ENCODE data around the gene ADM2. TPM values are rescaled to one million over a fixed set of nuclear protein-coding genes. Genes with fewer than 3 reads are reported as not detected.
A peak's percentile ranks its signal among the peaks of the same experiment; 100 is the strongest.

The ADM2 gene
- total and polyA plus RNA-seq, 2 of the 13 experiments (the other 11 are each of a cell fraction or from before 2014, with no cell fraction given) = 1.2 to 3.0 TPM

DNA sequence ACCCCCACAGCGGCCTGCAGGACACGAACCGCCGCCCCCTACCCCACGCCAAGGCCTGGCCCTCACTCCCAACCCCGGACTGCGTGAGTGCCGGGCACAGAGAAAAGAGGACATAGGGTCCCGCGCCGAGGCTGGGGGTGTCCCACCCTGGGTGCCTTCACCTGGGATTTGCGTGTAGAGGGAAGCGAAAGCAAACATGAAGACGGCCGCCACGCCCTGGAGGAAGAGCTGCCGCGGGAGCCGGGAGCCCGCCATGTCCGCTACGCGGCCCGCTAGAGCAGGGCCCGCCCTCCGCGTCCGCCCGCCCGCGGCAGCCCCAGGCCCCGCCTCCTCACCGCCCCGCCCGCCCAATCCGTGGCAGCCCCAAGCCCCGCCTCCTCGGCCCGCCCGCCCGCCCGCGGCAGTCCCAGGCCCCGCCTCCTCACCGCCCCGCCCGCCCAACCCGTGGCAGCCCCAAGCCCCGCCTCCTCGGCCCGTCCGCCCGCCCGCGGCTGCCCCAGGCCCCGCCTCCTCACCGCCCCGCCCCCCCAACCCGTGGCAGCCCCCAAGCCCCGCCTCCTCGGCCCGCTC, 26.2 kb downstream of the ADM2 start, which contains the start of gene LMF2 (continued):
- TF ChIP-seq, protein P1, sequence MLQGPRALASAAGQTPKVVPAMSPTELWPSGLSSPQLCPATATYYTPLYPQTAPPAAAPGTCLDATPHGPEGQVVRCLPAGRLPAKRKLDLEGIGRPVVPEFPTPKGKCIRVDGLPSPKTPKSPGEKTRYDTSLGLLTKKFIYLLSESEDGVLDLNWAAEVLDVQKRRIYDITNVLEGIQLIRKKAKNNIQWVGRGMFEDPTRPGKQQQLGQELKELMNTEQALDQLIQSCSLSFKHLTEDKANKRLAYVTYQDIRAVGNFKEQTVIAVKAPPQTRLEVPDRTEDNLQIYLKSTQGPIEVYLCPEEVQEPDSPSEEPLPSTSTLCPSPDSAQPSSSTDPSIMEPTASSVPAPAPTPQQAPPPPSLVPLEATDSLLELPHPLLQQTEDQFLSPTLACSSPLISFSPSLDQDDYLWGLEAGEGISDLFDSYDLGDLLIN (CRISPR knock-in tag; IDR thresholded peaks at IDR 0.05; ENCODE audit: borderline replicate concordance) = peak; percentile 67; the same call in 1 of the 2 replicates
- TF ChIP-seq ARHGAP35 (CRISPR knock-in tag; IDR thresholded peaks at IDR 0.05; ENCODE audit: borderline replicate concordance) = 0 out of 2 replicates have a peak, but pooled peaks have one; percentile 33
- no peak for TF ChIP-seq ATF7 (IDR thresholded peaks at IDR 0.05)
- 0 out of 2 replicates have a peak, but pooled peaks have one; percentile 51 for TF ChIP-seq ATF7 (CRISPR knock-in tag; IDR thresholded peaks at IDR 0.05)
- 0 out of 2 replicates have a peak, but pooled peaks have one; percentile 30 for TF ChIP-seq ZNF788 (CRISPR knock-in tag; IDR thresholded peaks at IDR 0.05; ENCODE audit: borderline replicate concordance)
- 0 out of 2 replicates have a peak, but pooled peaks have one; percentile 45 for TF ChIP-seq ZNF563 (CRISPR knock-in tag; IDR thresholded peaks at IDR 0.05)
- TF ChIP-seq NRL (CRISPR knock-in tag; IDR thresholded peaks at IDR 0.05; ENCODE audit: borderline replicate concordance) = peak; percentile 28; the same call in 1 of the 2 replicates
- TF ChIP-seq, protein P2, sequence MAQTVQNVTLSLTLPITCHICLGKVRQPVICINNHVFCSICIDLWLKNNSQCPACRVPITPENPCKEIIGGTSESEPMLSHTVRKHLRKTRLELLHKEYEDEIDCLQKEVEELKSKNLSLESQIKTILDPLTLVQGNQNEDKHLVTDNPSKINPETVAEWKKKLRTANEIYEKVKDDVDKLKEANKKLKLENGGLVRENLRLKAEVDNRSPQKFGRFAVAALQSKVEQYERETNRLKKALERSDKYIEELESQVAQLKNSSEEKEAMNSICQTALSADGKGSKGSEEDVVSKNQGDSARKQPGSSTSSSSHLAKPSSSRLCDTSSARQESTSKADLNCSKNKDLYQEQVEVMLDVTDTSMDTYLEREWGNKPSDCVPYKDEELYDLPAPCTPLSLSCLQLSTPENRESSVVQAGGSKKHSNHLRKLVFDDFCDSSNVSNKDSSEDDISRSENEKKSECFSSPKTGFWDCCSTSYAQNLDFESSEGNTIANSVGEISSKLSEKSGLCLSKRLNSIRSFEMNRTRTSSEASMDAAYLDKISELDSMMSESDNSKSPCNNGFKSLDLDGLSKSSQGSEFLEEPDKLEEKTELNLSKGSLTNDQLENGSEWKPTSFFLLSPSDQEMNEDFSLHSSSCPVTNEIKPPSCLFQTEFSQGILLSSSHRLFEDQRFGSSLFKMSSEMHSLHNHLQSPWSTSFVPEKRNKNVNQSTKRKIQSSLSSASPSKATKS (CRISPR knock-in tag; IDR thresholded peaks at IDR 0.05) = no peak
- TF ChIP-seq, protein P3, sequence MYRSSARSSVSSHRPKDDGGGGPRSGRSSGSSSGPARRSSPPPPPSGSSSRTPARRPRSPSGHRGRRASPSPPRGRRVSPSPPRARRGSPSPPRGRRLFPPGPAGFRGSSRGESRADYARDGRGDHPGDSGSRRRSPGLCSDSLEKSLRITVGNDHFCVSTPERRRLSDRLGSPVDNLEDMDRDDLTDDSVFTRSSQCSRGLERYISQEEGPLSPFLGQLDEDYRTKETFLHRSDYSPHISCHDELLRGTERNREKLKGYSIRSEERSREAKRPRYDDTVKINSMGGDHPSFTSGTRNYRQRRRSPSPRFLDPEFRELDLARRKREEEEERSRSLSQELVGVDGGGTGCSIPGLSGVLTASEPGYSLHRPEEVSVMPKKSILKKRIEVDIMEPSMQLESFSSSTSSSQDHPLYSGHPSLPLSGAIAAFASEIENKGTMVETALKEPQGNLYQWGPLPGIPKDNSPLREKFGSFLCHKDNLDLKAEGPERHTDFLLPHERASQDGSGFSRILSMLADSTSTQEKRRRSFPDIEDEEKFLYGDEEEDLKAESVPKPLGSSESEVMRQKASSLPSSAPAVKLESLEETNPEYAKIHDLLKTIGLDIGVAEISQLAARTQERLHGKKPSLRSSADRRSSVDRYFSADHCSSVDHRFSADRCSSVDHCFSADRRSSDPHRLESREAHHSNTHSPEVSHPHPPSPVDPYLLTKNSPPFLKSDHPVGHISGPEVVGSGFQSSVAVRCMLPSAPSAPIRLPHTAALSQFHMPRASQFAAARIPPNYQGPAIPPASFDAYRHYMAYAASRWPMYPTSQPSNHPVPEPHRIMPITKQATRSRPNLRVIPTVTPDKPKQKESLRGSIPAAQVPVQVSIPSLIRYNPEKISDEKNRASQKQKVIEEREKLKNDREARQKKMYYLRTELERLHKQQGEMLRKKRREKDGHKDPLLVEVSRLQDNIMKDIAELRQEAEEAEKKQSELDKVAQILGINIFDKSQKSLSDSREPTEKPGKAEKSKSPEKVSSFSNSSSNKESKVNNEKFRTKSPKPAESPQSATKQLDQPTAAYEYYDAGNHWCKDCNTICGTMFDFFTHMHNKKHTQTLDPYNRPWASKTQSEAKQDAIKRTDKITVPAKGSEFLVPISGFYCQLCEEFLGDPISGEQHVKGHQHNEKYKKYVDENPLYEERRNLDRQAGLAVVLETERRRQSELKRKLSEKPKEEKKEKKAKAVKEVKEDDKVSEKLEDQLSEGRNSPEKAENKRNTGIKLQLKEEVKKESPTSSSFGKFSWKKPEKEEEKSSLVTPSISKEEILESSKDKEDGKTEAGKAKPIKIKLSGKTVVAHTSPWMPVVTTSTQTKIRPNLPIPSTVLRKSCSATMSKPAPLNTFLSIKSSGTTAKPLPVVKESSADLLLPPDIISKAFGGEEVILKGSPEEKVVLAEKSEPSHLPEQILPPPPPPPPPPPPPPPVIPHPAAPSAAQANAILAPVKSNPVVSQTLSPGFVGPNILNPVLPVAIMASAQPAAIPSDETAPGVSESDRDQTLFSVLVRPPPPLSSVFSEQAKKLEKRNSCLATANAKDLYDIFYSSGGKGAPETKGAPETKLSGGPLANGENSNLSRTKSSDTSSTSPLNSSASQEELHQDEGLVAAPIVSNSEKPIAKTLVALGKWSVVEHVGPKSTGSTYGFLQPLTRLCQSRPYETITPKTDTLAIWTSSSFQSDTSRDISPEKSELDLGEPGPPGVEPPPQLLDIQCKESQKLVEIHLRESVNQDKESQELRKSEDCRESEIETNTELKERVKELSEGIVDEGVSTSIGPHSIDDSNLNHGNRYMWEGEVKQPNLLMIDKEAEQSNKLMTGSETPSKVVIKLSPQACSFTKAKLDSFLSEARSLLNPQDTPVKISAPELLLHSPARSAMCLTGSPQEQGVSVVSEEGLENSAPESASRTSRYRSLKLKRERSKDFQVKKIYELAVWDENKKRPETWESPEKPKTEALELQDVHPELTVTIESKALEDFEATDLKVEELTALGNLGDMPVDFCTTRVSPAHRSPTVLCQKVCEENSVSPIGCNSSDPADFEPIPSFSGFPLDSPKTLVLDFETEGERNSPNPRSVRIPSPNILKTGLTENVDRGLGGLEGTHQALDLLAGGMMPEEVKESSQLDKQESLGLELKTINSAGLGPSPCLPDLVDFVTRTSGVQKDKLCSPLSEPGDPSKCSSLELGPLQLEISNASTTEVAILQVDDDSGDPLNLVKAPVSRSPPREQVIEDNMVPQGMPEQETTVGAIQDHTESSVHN (CRISPR knock-in tag; IDR thresholded peaks at IDR 0.05) = 0 out of 2 replicates have a peak, but pooled peaks have one; percentile 24
- peak; percentile 59; the same call in 1 of the 2 replicates for TF ChIP-seq SP4 (CRISPR knock-in tag; IDR thresholded peaks at IDR 0.05)
- TF ChIP-seq KAT8 (CRISPR knock-in tag; IDR thresholded peaks at IDR 0.05) = peak; percentile 63
- peak; percentile 55; the same call in 1 of the 2 replicates for TF ChIP-seq SALL1 (CRISPR knock-in tag; IDR thresholded peaks at IDR 0.05)
- TF ChIP-seq ZNF556 (CRISPR knock-in tag; IDR thresholded peaks at IDR 0.05; ENCODE audit: borderline replicate concordance) = peak; percentile 64; the same call in 1 of the 2 replicates
- 0 out of 2 replicates have a peak, but pooled peaks have one; percentile 57 for TF ChIP-seq PAX8 (CRISPR knock-in tag; IDR thresholded peaks at IDR 0.05; ENCODE audit: borderline replicate concordance)
- peak; percentile 86 for TF ChIP-seq ZNF616 (CRISPR knock-in tag; IDR thresholded peaks at IDR 0.05; ENCODE audit: low read depth)
- TF ChIP-seq, protein P4, sequence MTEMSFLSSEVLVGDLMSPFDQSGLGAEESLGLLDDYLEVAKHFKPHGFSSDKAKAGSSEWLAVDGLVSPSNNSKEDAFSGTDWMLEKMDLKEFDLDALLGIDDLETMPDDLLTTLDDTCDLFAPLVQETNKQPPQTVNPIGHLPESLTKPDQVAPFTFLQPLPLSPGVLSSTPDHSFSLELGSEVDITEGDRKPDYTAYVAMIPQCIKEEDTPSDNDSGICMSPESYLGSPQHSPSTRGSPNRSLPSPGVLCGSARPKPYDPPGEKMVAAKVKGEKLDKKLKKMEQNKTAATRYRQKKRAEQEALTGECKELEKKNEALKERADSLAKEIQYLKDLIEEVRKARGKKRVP (CRISPR knock-in tag; IDR thresholded peaks at IDR 0.05) = no peak

Data from HepG2 (cell line).